Endothelial cell (in vitro differentiated cells): ENCODE results near the gene SMAD6. TPM values are rescaled to one million over a fixed set of nuclear protein-coding genes. Genes with fewer than 3 reads are reported as not detected.

Source experiments
- DNase-seq: peaks from one replicate; pipeline ENCODE4 v3.0.0; 2021; ENCODE audit warnings: low spot score
- H3K27ac Mint-ChIP-seq: one replicate; pipeline ENCODE4 v1.8.0; 2021; ENCODE audit warnings: mixed read lengths, inconsistent platforms; ENCODE audit not compliant: unreplicated experiment
- H3K27me3 Mint-ChIP-seq: one replicate; pipeline ENCODE4 v1.8.0; 2021; ENCODE audit warnings: mild to moderate bottlenecking, moderate library complexity, mixed read lengths, inconsistent platforms; ENCODE audit not compliant: unreplicated experiment
- H3K36me3 Mint-ChIP-seq: one replicate; pipeline ENCODE4 v1.8.0; 2021; ENCODE audit warnings: mild to moderate bottlenecking, low read depth, mixed read lengths, inconsistent platforms; ENCODE audit not compliant: unreplicated experiment
- H3K4me1 Mint-ChIP-seq: one replicate; pipeline ENCODE4 v1.8.0; 2021; ENCODE audit warnings: mild to moderate bottlenecking, mixed read lengths, inconsistent platforms; ENCODE audit not compliant: unreplicated experiment
- H3K4me3 Mint-ChIP-seq: one replicate; pipeline ENCODE4 v1.8.0; 2021; ENCODE audit warnings: mild to moderate bottlenecking, mixed read lengths, inconsistent platforms; ENCODE audit not compliant: unreplicated experiment
- H3K9me3 Mint-ChIP-seq: one replicate; pipeline ENCODE4 v1.8.0; 2021; ENCODE audit warnings: mixed read lengths, inconsistent platforms; ENCODE audit not compliant: unreplicated experiment
- CTCF ChIP-seq: fragments of 200-600 bp; sonication (generic); IDR thresholded peaks from one replicate; pipeline ENCODE4 v1.5.0; 2021; ENCODE audit warnings: antibody characterized with exemption; ENCODE audit not compliant: unreplicated experiment
- total RNA-seq: library from RNA; stranded (reverse); fragmentation: NEBNext Ultra II Directional; extraction: Animal tissue kit (Norgen Biotek cat#: 25700); gene quantifications from one replicate; pipeline ENCODE4 v1.2.1, GENCODE V29; 2021; ENCODE audit not compliant: unreplicated experiment

SMAD6 gene
- total RNA-seq, 1 donor from 2014 or later, result 21.3 TPM

- Mint-ChIP-seq H3K36me3 (no peaks in the 10 kb centered on the region), H3K4me1 (peaks cover 39% of the 10 kb centered on the region), H3K27me3 (peaks cover 5% of the 10 kb centered on the region), H3K27ac (peak overlapping the region; percentile 67), H3K9me3 (no peaks in the 10 kb centered on the region), H3K4me3 (no peak overlapping the region)
- no peak for TF ChIP-seq CTCF
- no peak for DNase-seq
Measured at GRCh38 chr15:66674756-66675155, 27.3 kb upstream of the SMAD6 start.

GRCh38 chr15:66675446-66675845 is 26.6 kb upstream of the SMAD6 start:
- peaks cover 5% of the 10 kb centered on the region for H3K27me3 Mint-ChIP-seq
- H3K9me3 Mint-ChIP-seq, result no peaks in the 10 kb centered on the region
- no peak overlapping the region for H3K27ac Mint-ChIP-seq
- TF ChIP-seq CTCF, result no peak
- H3K4me3 Mint-ChIP-seq, result no peak overlapping the region
- H3K36me3 Mint-ChIP-seq, result no peaks in the 10 kb centered on the region
- peaks cover 42% of the 10 kb centered on the region for H3K4me1 Mint-ChIP-seq
- DNase-seq, result no peak

- Mint-ChIP-seq H3K4me3 (no peak overlapping the region), H3K27ac (no peak overlapping the region), H3K27me3 (peaks cover 2% of the 10 kb centered on the region), H3K4me1 (peaks cover 40% of the 10 kb centered on the region), H3K9me3 (peaks cover 5% of the 10 kb centered on the region), H3K36me3 (peaks cover 3% of the 10 kb centered on the region)
- DNase-seq, result no peak
- no peak for TF ChIP-seq CTCF
Measured at GRCh38 chr15:66677336-66677735, 24.7 kb upstream of the SMAD6 start.

GRCh38 chr15:66679061-66679656 is 22.9 kb upstream of the SMAD6 start:
- peaks cover 5% of the 10 kb centered on the region for H3K9me3 Mint-ChIP-seq
- peaks cover 2% of the 10 kb centered on the region for H3K27me3 Mint-ChIP-seq
- H3K36me3 Mint-ChIP-seq, result peaks cover 3% of the 10 kb centered on the region
- H3K4me3 Mint-ChIP-seq, result no peak overlapping the region
- no peak overlapping the region for H3K27ac Mint-ChIP-seq
- H3K4me1 Mint-ChIP-seq, result peaks cover 43% of the 10 kb centered on the region
- TF ChIP-seq CTCF, result no peak
- no peak for DNase-seq

- DNase-seq, result no peak
- Mint-ChIP-seq H3K27me3 (peaks cover 2% of the 10 kb centered on the region), H3K4me1 (peaks cover 40% of the 10 kb centered on the region), H3K4me3 (no peak overlapping the region), H3K9me3 (peaks cover 5% of the 10 kb centered on the region), H3K36me3 (peaks cover 3% of the 10 kb centered on the region), H3K27ac (no peak overlapping the region)
- no peak for TF ChIP-seq CTCF
Measured at GRCh38 chr15:66679657-66680108, 22.4 kb upstream of the SMAD6 start.
